CD4-positive, alpha-beta T cell treated with Interleukin-15 for 4 hours (primary cell): ENCODE data around the gene TUSC2.
A peak's percentile ranks its signal among the peaks of the same experiment; 100 is the strongest.

Experiments
- DNase-seq: peaks from one replicate; pipeline ENCODE4 v3.0.0-alpha.2; 2020; ENCODE audit warnings: low spot score

Gene TUSC2

GRCh38 chr3:50354186-50354764, 26.3 kb upstream of the TUSC2 start:
- no peak for DNase-seq

- no peak for DNase-seq
Observed at GRCh38 chr3:50353245-50354004, 25.4 kb upstream of the TUSC2 start.

GRCh38 chr3:50352781-50353180, 24.8 kb upstream of the TUSC2 start:
- DNase-seq: no peak

- no peak for DNase-seq
Observed at GRCh38 chr3:50351323-50351697, 23.3 kb upstream of the TUSC2 start.

GRCh38 chr3:50350527-50351322, 22.7 kb upstream of the TUSC2 start, which contains the start of the genes CYB561D2 and NPRL2:
Gene CYB561D2 (plus strand): TSS chr3:50350862. CDS start chr3:50351434, 572 bp downstream.
Gene NPRL2 (minus strand): TSS chr3:50350775. CDS start chr3:50350652, 123 bp downstream.
- DNase-seq: peak; percentile 99

GRCh38 chr3:50350213-50350526, 22.1 kb upstream of the TUSC2 start:
- no peak for DNase-seq

GRCh38 chr3:50347187-50347813, 19.3 kb upstream of the TUSC2 start:
- peak; percentile 85 for DNase-seq

- peak; percentile 80 for DNase-seq
Observed at GRCh38 chr3:50345586-50346234, 17.7 kb upstream of the TUSC2 start, which contains the start of gene ZMYND10. Gene ZMYND10 (minus strand): TSS chr3:50345732. CDS start chr3:50345579, 153 bp downstream.

- DNase-seq: no peak
Observed at GRCh38 chr3:50345008-50345407, 17.0 kb upstream of the TUSC2 start.

- DNase-seq: no peak
Observed at GRCh38 chr3:50342813-50343633, 15.0 kb upstream of the TUSC2 start.

- DNase-seq: no peak
Observed at GRCh38 chr3:50341996-50342650, 14.1 kb upstream of the TUSC2 start.

GRCh38 chr3:50341537-50341936, 13.5 kb upstream of the TUSC2 start:
- no peak for DNase-seq

GRCh38 chr3:50340448-50341329, 12.7 kb upstream of the TUSC2 start, which contains the start of gene RASSF1:
Gene RASSF1 (minus strand): TSS chr3:50340836. CDS start chr3:50340805, 31 bp downstream.
- peak; percentile 48 for DNase-seq

GRCh38 chr3:50340147-50340447, 12.1 kb upstream of the TUSC2 start:
- DNase-seq: no peak

GRCh38 chr3:50339485-50340146, 11.6 kb upstream of the TUSC2 start:
- no peak for DNase-seq

GRCh38 chr3:50338965-50339364, 10.9 kb upstream of the TUSC2 start:
- DNase-seq: no peak

- DNase-seq: peak; percentile 95
Observed at GRCh38 chr3:50337175-50337861, 9.3 kb upstream of the TUSC2 start.

- peak; percentile 30 for DNase-seq
Observed at GRCh38 chr3:50336452-50337174, 8.6 kb upstream of the TUSC2 start.
